HG03159 (cell line): ENCODE results near the gene UTS2B.
"Not testable (repeated sequence)": the region's sequence is repeated elsewhere in the genome, so short reads cannot be mapped to it uniquely, and the experiment has no call there.

Source experiments
- ATAC-seq: cut with Tn5 transposase; IDR thresholded peaks from one replicate; pipeline ENCODE4 v1.9.1; 2021; ENCODE audit warnings: mild to moderate bottlenecking, moderate library complexity; ENCODE audit not compliant: unreplicated experiment

UTS2B gene

GRCh38 chr3:191282251-191283185, 47.8 kb downstream of the UTS2B start:
- ATAC-seq: no peak

GRCh38 chr3:191280882-191281281, 49.4 kb downstream of the UTS2B start:
- no peak for ATAC-seq

GRCh38 chr3:191280111-191280510, 50.2 kb downstream of the UTS2B start:
- no peak for ATAC-seq

- ATAC-seq: no peak
Observed at GRCh38 chr3:191275751-191276150, 54.6 kb downstream of the UTS2B start.

GRCh38 chr3:191275244-191275643, 55.1 kb downstream of the UTS2B start:
- not testable (repeated sequence) for ATAC-seq

GRCh38 chr3:191269289-191270085, 60.8 kb downstream of the UTS2B start:
- ATAC-seq: peak; percentile 63

- no peak for ATAC-seq
Observed at GRCh38 chr3:191268737-191269136, 61.6 kb downstream of the UTS2B start.

- ATAC-seq: no peak
Observed at GRCh38 chr3:191263850-191264249, 66.5 kb downstream of the UTS2B start.

- ATAC-seq: peak; percentile 90
Observed at GRCh38 chr3:191263365-191263764, 67.0 kb downstream of the UTS2B start.

GRCh38 chr3:191262650-191263049, 67.7 kb downstream of the UTS2B start:
- ATAC-seq: peak; percentile 67

GRCh38 chr3:191261304-191261638, 69.1 kb downstream of the UTS2B start:
- ATAC-seq: no peak

GRCh38 chr3:191260431-191261303, 69.7 kb downstream of the UTS2B start:
- ATAC-seq: no peak

GRCh38 chr3:191259486-191259885, 70.8 kb downstream of the UTS2B start:
- no peak for ATAC-seq

GRCh38 chr3:191257286-191257685, 73.0 kb downstream of the UTS2B start:
- ATAC-seq: no peak

- no peak for ATAC-seq
Observed at GRCh38 chr3:191256405-191256804, 73.9 kb downstream of the UTS2B start.

- no peak for ATAC-seq
Observed at GRCh38 chr3:191255156-191255555, 75.2 kb downstream of the UTS2B start.

- ATAC-seq: no peak
Observed at GRCh38 chr3:191254098-191254873, 76.0 kb downstream of the UTS2B start.

- ATAC-seq: peak; percentile 41
Observed at GRCh38 chr3:191253089-191253799, 77.1 kb downstream of the UTS2B start.

GRCh38 chr3:191246630-191247029, 83.7 kb downstream of the UTS2B start:
- ATAC-seq: no peak

GRCh38 chr3:191246034-191246433, 84.3 kb downstream of the UTS2B start:
- peak; percentile 77 for ATAC-seq
